Mesendoderm (in vitro differentiated cells): Measurements from ENCODE around the gene NR1D1.

Experiments
- DNase-seq: peaks from one replicate; pipeline ENCODE4 v3.0.0; 2013
- H2AK5ac ChIP-seq: 2 replicates; pipeline ENCODE4 v1.6.1; 2013; ENCODE audit warnings: low read length, inconsistent platforms
- H2BK120ac ChIP-seq: 2 replicates; pipeline ENCODE4 v1.6.1; 2013; ENCODE audit warnings: low read depth, mild to moderate bottlenecking, low read length, moderate library complexity, mixed read lengths
- H2BK15ac ChIP-seq: replicated peaks from 2 replicates; pipeline ENCODE4 v1.6.1; 2013; ENCODE audit warnings: low read depth, mild to moderate bottlenecking, moderate library complexity
- H2BK5ac ChIP-seq: 2 replicates; pipeline ENCODE4 v1.6.1; 2013; ENCODE audit warnings: low read length, inconsistent platforms
- H3K18ac ChIP-seq: 2 replicates; pipeline ENCODE4 v1.6.1; 2013; ENCODE audit warnings: mild to moderate bottlenecking, low read length, mixed read lengths
- H3K23ac ChIP-seq: one replicate; pipeline ENCODE4 v1.6.1; 2013; ENCODE audit warnings: low read length
- H3K27ac ChIP-seq: 2 replicates; pipeline ENCODE4 v1.5.1; 2013; ENCODE audit warnings: low read depth, mild to moderate bottlenecking, inconsistent platforms, low read length, moderate library complexity
- H3K27me3 ChIP-seq: 2 replicates; pipeline ENCODE4 v1.6.1; 2013; ENCODE audit warnings: low read length, control low read depth, mild to moderate bottlenecking, inconsistent platforms; ENCODE audit not compliant: insufficient read depth, poor library complexity
- H3K36me3 ChIP-seq: 2 replicates; pipeline ENCODE4 v1.6.1; 2013; ENCODE audit warnings: low read length, inconsistent platforms; ENCODE audit not compliant: control insufficient read depth, insufficient read depth
- H3K4ac ChIP-seq: one replicate; pipeline ENCODE4 v1.6.1; 2013; ENCODE audit warnings: low read depth, mild to moderate bottlenecking, low read length, moderate library complexity
- H3K4me1 ChIP-seq: 2 replicates; pipeline ENCODE4 v1.6.1; 2013; ENCODE audit warnings: low read depth, low read length, inconsistent platforms; ENCODE audit not compliant: control insufficient read depth
- H3K4me2 ChIP-seq: 2 replicates; pipeline ENCODE4 v1.6.1; 2013; ENCODE audit warnings: low read length
- H3K4me3 ChIP-seq: 2 replicates; pipeline ENCODE4 v1.5.1; 2013; ENCODE audit warnings: mild to moderate bottlenecking, low read length
- H3K56ac ChIP-seq: one replicate; pipeline ENCODE4 v1.6.1; 2013; ENCODE audit warnings: low read length
- H3K79me1 ChIP-seq: 2 replicates; pipeline ENCODE4 v1.6.1; 2013; ENCODE audit warnings: low read length, inconsistent platforms
- H3K79me2 ChIP-seq: 2 replicates; pipeline ENCODE4 v1.6.1; 2013; ENCODE audit warnings: mild to moderate bottlenecking, low read length; ENCODE audit not compliant: control insufficient read depth, insufficient read depth
- H3K9ac ChIP-seq: 2 replicates; pipeline ENCODE4 v1.6.1; 2013; ENCODE audit warnings: low read length, inconsistent platforms
- H4K5ac ChIP-seq: one replicate; pipeline ENCODE4 v1.6.1; 2013; ENCODE audit warnings: low read length
- H4K8ac ChIP-seq: one replicate; pipeline ENCODE4 v1.6.1; 2013; ENCODE audit warnings: low read depth, mild to moderate bottlenecking, control low read depth, low read length, moderate library complexity
- WGBS: extraction: QIAGEN DNeasy Blood & Tissue Kit; methylation state at CpG from one replicate; pipeline ENCODE4 v1.1.7; 2013; ENCODE audit warnings: low lambda C conversion rate, missing lambda C conversion rate; ENCODE audit not compliant: insufficient coverage; ENCODE audit errors: extremely low coverage; 5-methylcytosine and 5-hydroxymethylcytosine counted together

NR1D1 gene

DNA sequence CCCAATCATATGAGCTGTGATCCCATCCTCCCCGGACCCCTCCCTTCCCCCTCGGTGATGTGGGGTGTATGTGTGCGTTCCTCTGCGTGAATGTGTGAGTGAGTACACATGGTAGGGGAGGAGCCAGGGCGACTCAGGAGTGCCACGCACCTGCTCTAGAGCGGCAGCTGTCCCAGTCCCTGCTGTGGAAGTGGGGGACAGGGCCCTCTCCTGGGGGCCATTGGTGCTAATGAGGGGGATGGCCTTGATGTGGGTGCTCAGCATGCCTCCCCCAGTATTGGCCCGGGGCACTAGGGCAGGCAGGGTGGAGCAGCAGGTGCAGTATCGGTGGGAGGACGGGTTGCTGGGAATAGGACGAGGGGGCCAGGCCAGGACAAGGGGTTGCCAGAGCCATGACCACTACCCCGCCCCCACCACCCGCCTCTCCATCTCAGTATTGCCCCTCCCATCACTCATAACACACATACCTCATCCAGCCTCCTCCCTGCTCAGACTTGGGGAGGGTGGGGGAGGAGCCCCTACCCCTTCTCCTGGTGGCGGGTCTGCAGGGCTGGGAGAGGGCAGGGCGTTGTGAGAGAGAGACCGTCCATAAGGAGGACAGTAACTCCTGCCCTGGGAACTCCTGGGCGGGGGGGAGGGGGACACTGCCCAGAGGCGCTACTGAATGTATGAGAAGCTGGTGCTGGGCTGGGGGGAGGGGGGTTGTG is 8.5 kb downstream of the NR1D1 start:
- H3K4ac ChIP-seq = no peak overlapping the region
- no peak overlapping the region for H4K5ac ChIP-seq
- H3K4me2 ChIP-seq = no peak overlapping the region
- no peak overlapping the region for H4K8ac ChIP-seq
- H2BK15ac ChIP-seq = no peak overlapping the region
- H3K18ac ChIP-seq = no peak overlapping the region
- no peaks in the 10 kb centered on the region for H3K36me3 ChIP-seq
- WGBS = no CpG with 5 or more reads among the region's 18 CpGs
- H3K4me1 ChIP-seq = peaks cover 2% of the 10 kb centered on the region
- peak; percentile 63 for DNase-seq
- H2BK5ac ChIP-seq = no peak overlapping the region
- H3K56ac ChIP-seq = no peak overlapping the region
- no peaks in the 10 kb centered on the region for H3K79me2 ChIP-seq
- no peak overlapping the region for H3K4me3 ChIP-seq
- no peak overlapping the region for H2BK120ac ChIP-seq
- no peak overlapping the region for H3K27ac ChIP-seq
- no peaks in the 10 kb centered on the region for H3K79me1 ChIP-seq
- H3K23ac ChIP-seq = no peak overlapping the region
- H2AK5ac ChIP-seq = no peak overlapping the region
- no peak overlapping the region for H3K9ac ChIP-seq
- no peaks in the 10 kb centered on the region for H3K27me3 ChIP-seq

DNA sequence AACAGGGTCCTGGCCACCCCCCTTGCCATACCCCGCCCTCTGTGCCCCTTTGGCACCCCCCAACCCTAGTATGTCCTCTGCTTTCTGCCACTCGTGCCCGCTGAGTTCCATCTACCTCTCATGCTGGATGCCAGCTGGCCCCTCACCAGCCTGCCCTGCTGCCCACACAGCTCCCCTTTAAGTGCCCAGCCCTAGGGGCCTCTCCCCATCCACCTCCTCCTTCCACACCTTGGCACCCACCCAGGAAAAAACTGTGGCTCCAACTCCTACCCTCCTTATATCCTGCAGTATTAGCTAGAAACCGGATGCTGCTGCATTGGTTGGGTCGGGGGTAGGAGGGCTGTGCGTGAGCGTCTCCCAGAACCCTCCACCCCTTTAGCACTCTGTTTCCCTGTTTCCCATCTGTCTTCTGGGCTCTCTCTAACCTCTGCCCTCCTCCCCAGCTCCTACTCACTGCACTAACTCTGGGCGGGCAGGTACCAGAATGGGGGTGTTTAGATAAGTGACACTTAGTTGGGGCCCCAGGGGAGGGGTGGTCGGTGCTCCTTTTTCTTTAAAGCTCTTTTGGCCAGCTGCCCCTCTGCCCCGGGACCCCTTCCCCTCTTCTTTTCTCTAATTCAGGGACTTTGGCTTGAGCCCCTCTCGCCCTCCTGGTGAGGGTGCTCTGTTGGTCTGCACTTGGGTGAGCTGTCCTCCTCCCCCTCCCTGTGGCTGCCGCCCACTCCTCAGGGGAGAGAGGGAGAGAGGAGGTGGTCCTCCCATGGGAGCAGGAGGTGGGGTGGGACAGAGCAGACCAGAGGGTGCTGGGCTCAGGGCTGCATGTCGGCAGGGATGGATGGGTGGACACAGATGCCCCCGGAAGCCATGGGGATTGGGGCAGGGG is 9.9 kb downstream of the NR1D1 start:
- Histone ChIP-seq H4K8ac (no peak overlapping the region), H2AK5ac (no peak overlapping the region), H3K23ac (no peak overlapping the region), H3K27me3 (no peaks in the 10 kb centered on the region), H3K4ac (no peak overlapping the region), H2BK120ac (no peak overlapping the region), H3K27ac (no peak overlapping the region), H3K4me1 (peaks cover 2% of the 10 kb centered on the region), H3K79me1 (no peaks in the 10 kb centered on the region), H3K9ac (no peak overlapping the region), H3K36me3 (no peaks in the 10 kb centered on the region), H3K4me2 (no peak overlapping the region), H4K5ac (no peak overlapping the region), H3K79me2 (no peaks in the 10 kb centered on the region), H2BK15ac (no peak overlapping the region), H3K18ac (no peak overlapping the region), H2BK5ac (no peak overlapping the region), H3K4me3 (no peak overlapping the region), H3K56ac (no peak overlapping the region)
- WGBS = no CpG with 5 or more reads among the region's 14 CpGs
- no peak for DNase-seq

DNA sequence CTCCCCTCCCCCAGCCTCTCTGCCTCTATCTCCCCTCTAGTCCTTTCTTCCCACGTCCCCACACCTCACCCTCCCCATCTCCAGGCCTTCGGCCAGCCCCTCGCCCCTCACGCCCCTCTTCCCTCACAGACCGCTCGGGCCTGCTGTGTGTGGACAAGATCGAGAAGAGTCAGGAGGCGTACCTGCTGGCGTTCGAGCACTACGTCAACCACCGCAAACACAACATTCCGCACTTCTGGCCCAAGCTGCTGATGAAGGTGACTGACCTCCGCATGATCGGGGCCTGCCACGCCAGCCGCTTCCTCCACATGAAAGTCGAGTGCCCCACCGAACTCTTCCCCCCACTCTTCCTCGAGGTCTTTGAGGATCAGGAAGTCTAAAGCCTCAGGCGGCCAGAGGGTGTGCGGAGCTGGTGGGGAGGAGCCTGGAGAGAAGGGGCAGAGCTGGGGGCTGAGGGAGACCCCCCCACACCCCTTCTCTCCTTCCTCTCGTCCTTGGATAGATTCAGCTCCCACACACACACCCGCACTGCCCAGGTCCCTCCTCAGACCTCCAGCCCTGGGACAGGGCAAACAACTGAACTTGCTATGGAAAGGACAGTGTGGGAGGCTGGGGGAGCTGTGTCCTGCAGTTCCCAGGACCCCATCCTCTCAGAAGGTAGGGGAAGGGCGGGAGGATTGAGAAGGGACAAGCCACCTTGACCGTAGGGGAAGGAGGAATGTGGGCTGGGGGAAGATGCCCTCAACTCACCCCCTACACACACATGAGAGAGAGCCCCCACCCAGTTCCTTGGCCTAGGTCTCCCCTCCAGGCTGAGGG is 11.1 kb downstream of the NR1D1 start:
- H2BK15ac ChIP-seq = no peak overlapping the region
- no peak for DNase-seq
- no CpG with 5 or more reads among the region's 26 CpGs for WGBS

DNA sequence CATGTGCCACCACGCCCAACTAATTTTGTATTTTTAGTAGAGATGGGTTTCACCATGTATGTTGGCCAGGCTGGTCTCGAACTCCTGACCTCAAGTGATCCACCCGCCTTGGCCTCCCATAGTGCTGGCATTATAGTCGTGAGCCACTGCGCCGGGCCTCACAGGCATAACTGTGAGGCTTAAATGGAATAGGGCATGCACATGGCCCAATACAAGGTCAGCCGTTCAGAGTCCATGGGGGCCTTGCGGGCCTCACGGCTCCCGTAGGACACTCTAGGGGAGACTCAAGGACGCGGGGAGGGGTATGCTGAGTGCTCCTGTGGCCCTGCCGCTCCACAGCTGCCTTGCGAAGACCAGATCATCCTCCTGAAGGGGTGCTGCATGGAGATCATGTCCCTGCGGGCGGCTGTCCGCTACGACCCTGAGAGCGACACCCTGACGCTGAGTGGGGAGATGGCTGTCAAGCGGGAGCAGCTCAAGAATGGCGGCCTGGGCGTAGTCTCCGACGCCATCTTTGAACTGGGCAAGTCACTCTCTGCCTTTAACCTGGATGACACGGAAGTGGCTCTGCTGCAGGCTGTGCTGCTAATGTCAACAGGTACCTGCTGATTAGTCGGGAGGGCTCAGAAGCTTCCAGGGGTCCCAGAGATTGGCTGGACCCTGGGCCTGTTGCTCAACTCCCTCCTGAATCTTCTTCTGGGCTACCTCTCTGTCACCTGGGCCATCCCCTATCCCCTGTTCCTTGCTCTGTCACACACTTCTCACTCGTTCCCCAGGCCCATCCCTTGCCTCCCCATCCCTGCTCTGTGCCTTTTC is 12.3 kb downstream of the NR1D1 start:
- Histone ChIP-seq H3K4me1 (peaks cover 2% of the 10 kb centered on the region), H3K4ac (no peak overlapping the region)

More for the DNA sequence above, 11.1 kb downstream of the NR1D1 start:
- Histone ChIP-seq H3K79me1 (no peaks in the 10 kb centered on the region), H3K4me2 (no peak overlapping the region), H3K4me3 (no peak overlapping the region), H3K79me2 (no peaks in the 10 kb centered on the region), H3K36me3 (no peaks in the 10 kb centered on the region), H3K9ac (no peak overlapping the region), H3K18ac (no peak overlapping the region), H3K56ac (peak overlapping the region; percentile 17), H4K5ac (no peak overlapping the region), H3K4ac (no peak overlapping the region), H2BK5ac (no peak overlapping the region), H2BK120ac (no peak overlapping the region), H3K23ac (no peak overlapping the region), H4K8ac (no peak overlapping the region), H2AK5ac (no peak overlapping the region), H3K27me3 (no peaks in the 10 kb centered on the region), H3K4me1 (peaks cover 2% of the 10 kb centered on the region), H3K27ac (no peak overlapping the region)

DNA sequence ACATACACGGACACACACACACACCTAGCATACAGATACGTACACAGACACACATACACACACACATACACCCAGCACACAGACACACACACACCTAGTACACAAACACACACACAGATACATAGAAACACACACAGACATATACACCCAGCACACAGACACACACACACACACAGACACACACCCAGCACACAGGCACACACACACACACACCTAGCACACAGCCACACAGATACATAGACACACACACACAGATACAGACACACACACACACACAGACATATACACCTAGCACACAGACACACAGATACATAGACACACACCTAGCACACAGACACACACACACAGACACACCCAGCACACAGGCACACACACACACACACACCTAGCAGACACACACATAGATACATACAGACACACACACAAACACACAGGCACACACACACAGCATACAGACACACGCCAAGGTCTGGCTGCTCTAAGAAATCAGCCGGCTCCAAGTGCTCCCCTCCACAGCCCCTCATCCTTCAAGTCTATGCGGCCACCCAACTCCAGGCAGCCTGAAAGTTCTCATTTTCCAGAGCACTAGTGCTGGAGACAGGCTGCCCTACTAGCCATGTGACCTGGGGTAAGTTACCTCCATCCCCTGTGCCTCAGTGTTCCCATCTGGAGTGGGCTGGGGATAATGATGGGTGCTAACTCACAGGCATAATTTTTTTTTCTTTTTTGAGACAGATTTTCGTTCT is 13.2 kb downstream of the NR1D1 start:
- H3K4me3 ChIP-seq = no peak overlapping the region
- no peak overlapping the region for H4K5ac ChIP-seq
- no CpG with 5 or more reads among the region's 6 CpGs for WGBS
- no peak overlapping the region for H3K23ac ChIP-seq
- no peak overlapping the region for H2AK5ac ChIP-seq
- H3K27me3 ChIP-seq = no peaks in the 10 kb centered on the region
- H3K79me2 ChIP-seq = no peaks in the 10 kb centered on the region
- DNase-seq = no peak
- H4K8ac ChIP-seq = no peak overlapping the region
- H2BK5ac ChIP-seq = no peak overlapping the region
- H3K56ac ChIP-seq = no peak overlapping the region
- H2BK15ac ChIP-seq = no peak overlapping the region
- H3K18ac ChIP-seq = no peak overlapping the region
- H3K36me3 ChIP-seq = no peaks in the 10 kb centered on the region
- no peaks in the 10 kb centered on the region for H3K79me1 ChIP-seq
- H3K4me1 ChIP-seq = peaks cover 2% of the 10 kb centered on the region
- H3K27ac ChIP-seq = no peak overlapping the region
- no peak overlapping the region for H3K4me2 ChIP-seq
- no peak overlapping the region for H2BK120ac ChIP-seq
- no peak overlapping the region for H3K4ac ChIP-seq
- H3K9ac ChIP-seq = no peak overlapping the region

More for the DNA sequence above, 12.3 kb downstream of the NR1D1 start:
- Histone ChIP-seq H3K4me2 (no peak overlapping the region), H3K79me1 (no peaks in the 10 kb centered on the region), H3K27me3 (no peaks in the 10 kb centered on the region), H2BK5ac (no peak overlapping the region), H3K23ac (no peak overlapping the region), H2AK5ac (no peak overlapping the region), H3K27ac (no peak overlapping the region), H3K4me3 (no peak overlapping the region), H4K5ac (no peak overlapping the region), H3K56ac (no peak overlapping the region), H2BK120ac (no peak overlapping the region), H2BK15ac (no peak overlapping the region), H3K36me3 (no peaks in the 10 kb centered on the region), H4K8ac (no peak overlapping the region), H3K9ac (no peak overlapping the region), H3K18ac (no peak overlapping the region), H3K79me2 (no peaks in the 10 kb centered on the region)
- no CpG with 5 or more reads among the region's 28 CpGs for WGBS
- DNase-seq = no peak
